SK-N-SH treated with all-trans-retinoic acid at 6 μM for 48 hours (cell line): Measurements from ENCODE around the gene TNFSF11.

Experiments used
- ARNTL ChIP-seq: fragments of 450-650 bp; formaldehyde crosslinking; IDR thresholded peaks from 2 replicates; pipeline ENCODE4 v1.5.0; 2020; ENCODE audit warnings: low read depth, mild to moderate bottlenecking, moderate library complexity, borderline replicate concordance
- GLIS3 ChIP-seq: fragments of 250-450 bp; sonication (Bioruptor Pico); IDR thresholded peaks from 2 replicates; pipeline ENCODE4 v1.5.0; 2020; ENCODE audit warnings: mild to moderate bottlenecking, moderate library complexity
- PPARA ChIP-seq: fragments of 250-450 bp; sonication (Bioruptor Pico); IDR thresholded peaks from 2 replicates; pipeline ENCODE4 v1.5.0; 2020; ENCODE audit warnings: mild to moderate bottlenecking, borderline replicate concordance
- RARB ChIP-seq: fragments of 250-450 bp; sonication (Bioruptor Pico); IDR thresholded peaks from 2 replicates; pipeline ENCODE4 v1.8.0; 2021; ENCODE audit warnings: mild to moderate bottlenecking, moderate library complexity
- ZFP3 ChIP-seq: fragments of 250-450 bp; sonication (Bioruptor Pico); IDR thresholded peaks from 2 replicates; pipeline ENCODE4 v1.5.0; 2020; ENCODE audit warnings: mild to moderate bottlenecking, moderate library complexity
- ZFP30 ChIP-seq: fragments of 450-650 bp; formaldehyde crosslinking; IDR thresholded peaks from 2 replicates; pipeline ENCODE4 v1.5.0; 2022; ENCODE audit warnings: mild to moderate bottlenecking, moderate library complexity
- ZNF565 ChIP-seq: fragments of 450-650 bp; formaldehyde crosslinking; conservative IDR thresholded peaks from 2 replicates; pipeline ENCODE4 v1.5.0; 2020; ENCODE audit warnings: low read depth, mild to moderate bottlenecking, moderate library complexity
- ZNF70 ChIP-seq: fragments of 450-650 bp; formaldehyde crosslinking; IDR thresholded peaks from 2 replicates; pipeline ENCODE4 v1.5.0; 2020; ENCODE audit warnings: mild to moderate bottlenecking, moderate library complexity
- ZNF8 ChIP-seq: fragments of 450-650 bp; formaldehyde crosslinking; IDR thresholded peaks from 2 replicates; pipeline ENCODE4 v1.5.0; 2020; ENCODE audit warnings: mild to moderate bottlenecking, moderate library complexity
- TF ChIP-seq, protein P1 (sequence below): fragments of 250-450 bp; sonication (Bioruptor Pico); IDR thresholded peaks from 2 replicates; pipeline ENCODE4 v1.8.0; 2020; ENCODE audit warnings: mild to moderate bottlenecking, moderate library complexity, borderline replicate concordance
- TF ChIP-seq, protein P2 (sequence below): fragments of 250-450 bp; sonication (Bioruptor Pico); IDR thresholded peaks from 2 replicates; pipeline ENCODE4 v1.5.1; 2020; ENCODE audit warnings: low read depth, mild to moderate bottlenecking, moderate library complexity

- TF ChIP-seq RARB (CRISPR knock-in tag) (no peak), ZNF8 (CRISPR knock-in tag) (no peak), ZFP30 (CRISPR knock-in tag) (no peak), ARNTL (CRISPR knock-in tag) (no peak), GLIS3 (no peak), ZNF70 (CRISPR knock-in tag) (no peak), ZFP3 (CRISPR knock-in tag) (no peak), PPARA (CRISPR knock-in tag) (no peak), ZNF565 (CRISPR knock-in tag) (no peak)
- TF ChIP-seq, protein P1, sequence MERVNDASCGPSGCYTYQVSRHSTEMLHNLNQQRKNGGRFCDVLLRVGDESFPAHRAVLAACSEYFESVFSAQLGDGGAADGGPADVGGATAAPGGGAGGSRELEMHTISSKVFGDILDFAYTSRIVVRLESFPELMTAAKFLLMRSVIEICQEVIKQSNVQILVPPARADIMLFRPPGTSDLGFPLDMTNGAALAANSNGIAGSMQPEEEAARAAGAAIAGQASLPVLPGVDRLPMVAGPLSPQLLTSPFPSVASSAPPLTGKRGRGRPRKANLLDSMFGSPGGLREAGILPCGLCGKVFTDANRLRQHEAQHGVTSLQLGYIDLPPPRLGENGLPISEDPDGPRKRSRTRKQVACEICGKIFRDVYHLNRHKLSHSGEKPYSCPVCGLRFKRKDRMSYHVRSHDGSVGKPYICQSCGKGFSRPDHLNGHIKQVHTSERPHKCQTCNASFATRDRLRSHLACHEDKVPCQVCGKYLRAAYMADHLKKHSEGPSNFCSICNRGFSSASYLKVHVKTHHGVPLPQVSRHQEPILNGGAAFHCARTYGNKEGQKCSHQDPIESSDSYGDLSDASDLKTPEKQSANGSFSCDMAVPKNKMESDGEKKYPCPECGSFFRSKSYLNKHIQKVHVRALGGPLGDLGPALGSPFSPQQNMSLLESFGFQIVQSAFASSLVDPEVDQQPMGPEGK = no peak
- TF ChIP-seq, protein P2, sequence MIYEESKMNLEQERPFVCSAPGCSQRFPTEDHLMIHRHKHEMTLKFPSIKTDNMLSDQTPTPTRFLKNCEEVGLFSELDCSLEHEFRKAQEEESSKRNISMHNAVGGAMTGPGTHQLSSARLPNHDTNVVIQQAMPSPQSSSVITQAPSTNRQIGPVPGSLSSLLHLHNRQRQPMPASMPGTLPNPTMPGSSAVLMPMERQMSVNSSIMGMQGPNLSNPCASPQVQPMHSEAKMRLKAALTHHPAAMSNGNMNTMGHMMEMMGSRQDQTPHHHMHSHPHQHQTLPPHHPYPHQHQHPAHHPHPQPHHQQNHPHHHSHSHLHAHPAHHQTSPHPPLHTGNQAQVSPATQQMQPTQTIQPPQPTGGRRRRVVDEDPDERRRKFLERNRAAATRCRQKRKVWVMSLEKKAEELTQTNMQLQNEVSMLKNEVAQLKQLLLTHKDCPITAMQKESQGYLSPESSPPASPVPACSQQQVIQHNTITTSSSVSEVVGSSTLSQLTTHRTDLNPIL (CRISPR knock-in tag) = no peak
Observed at GRCh38 chr13:42654212-42654611, 80.3 kb downstream of the TNFSF11 start.
